Tibial nerve (tissue), 4 donors: ENCODE data around the gene DDA1. TPM values are rescaled to one million over a fixed set of nuclear protein-coding genes. Genes with fewer than 3 reads are reported as not detected.
"Not testable (repeated sequence)": the region's sequence is repeated elsewhere in the genome, so short reads cannot be mapped to it uniquely, and the experiment has no call there.

Experiments
- DNase-seq, 2 donors: peaks; one replicate each; pipeline ENCODE4 v3.0.0-alpha.2; 2019; ENCODE audit warnings: low spot score in 2 of 2
- H3K27ac ChIP-seq, 4 donors: fragments of 200-600 bp; sonication (generic) in 3 of 4; one replicate each; pipeline ENCODE4 v1.5.1; 2017 to 2019; ENCODE audit warnings: mild to moderate bottlenecking in 1 of 4
- H3K27me3 ChIP-seq, 2 donors: fragments of 200-600 bp; sonication (generic) in 1 of 2; one replicate each; pipeline versions ENCODE4 v1.5.1 to v1.6.0; 2017 to 2019
- H3K36me3 ChIP-seq, 3 donors: fragments of 200-600 bp; sonication (generic); one replicate each; pipeline ENCODE4 v1.5.1; 2018 to 2019
- H3K4me1 ChIP-seq, 4 donors: fragments of 200-600 bp; sonication (generic) in 3 of 4; one replicate each; pipeline ENCODE4 v1.5.1; 2017 to 2019
- H3K4me3 ChIP-seq, 4 donors: fragments of 200-600 bp; sonication (generic) in 3 of 4; one replicate each; pipeline ENCODE4 v1.5.1; 2017 to 2019; ENCODE audit warnings: mild to moderate bottlenecking in 1 of 4, moderate library complexity in 1 of 4
- H3K9me3 ChIP-seq, 4 donors: fragments of 200-600 bp; sonication (generic) in 3 of 4; one replicate each; pipeline ENCODE4 v1.5.1; 2017 to 2019
- CTCF ChIP-seq, 5 experiments: fragments of 200-600 bp in 3 of 5; fragments of 450-650 bp in 2 of 5; sonication (generic) in 3 of 5; IDR thresholded peaks; one replicate each; pipeline ENCODE4 v1.5.1; 2016 to 2019; ENCODE audit warnings: antibody characterized with exemption in 5 of 5, mild to moderate bottlenecking in 3 of 5, moderate library complexity in 2 of 5
- EP300 ChIP-seq, 2 donors: sonication (generic); formaldehyde crosslinking; IDR thresholded peaks; one replicate each; pipeline ENCODE4 v1.6.1; 2017; ENCODE audit warnings: antibody characterized with exemption in 2 of 2, mild to moderate bottlenecking in 1 of 2
- POLR2A ChIP-seq, 2 donors: fragments of 450-650 bp; IDR thresholded peaks; one replicate each; pipeline ENCODE4 v1.6.1; 2017; ENCODE audit warnings: antibody characterized with exemption in 2 of 2, mild to moderate bottlenecking in 2 of 2, moderate library complexity in 2 of 2
- WGBS, 2 donors: methylation state at CpG; one replicate each; pipeline ENCODE4 v1.1.5; 2018; 5-methylcytosine and 5-hydroxymethylcytosine counted together
- total RNA-seq, 4 donors: library from RNA; depleted of rRNA; stranded (reverse); fragments of >200 nt; gene quantifications; one replicate each; pipeline ENCODE4 v1.1.0, GENCODE V29; 2016

The DDA1 gene
- total RNA-seq, 4 donors from 2014 or later, result 5.7 to 14.7 (median 7.8) TPM

DNA sequence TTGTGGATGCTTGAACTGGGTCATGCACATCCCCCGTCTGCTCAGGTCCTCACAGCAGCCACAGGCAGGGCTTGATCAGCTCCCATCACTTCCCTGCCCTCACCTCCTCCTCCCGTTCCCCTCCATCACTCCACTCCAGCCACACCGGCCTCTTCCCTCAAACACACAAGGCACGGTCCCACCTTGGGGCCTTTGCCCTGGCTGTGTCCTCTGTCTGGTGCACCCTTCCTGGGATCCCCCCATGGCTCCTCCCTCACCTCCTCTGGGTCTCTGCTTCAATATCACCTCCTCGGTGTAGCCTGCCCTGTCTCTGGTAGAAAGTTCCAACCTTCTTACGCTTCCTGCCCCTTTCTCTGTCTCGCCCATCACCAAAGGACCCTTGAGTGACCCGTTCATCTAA lies 44.0 kb downstream of the DDA1 start:
- WGBS, 2 donors, result 77 to 78% methylated on average over 8 of the region's 8 CpGs
- Histone ChIP-seq H3K36me3 (no peaks in the 10 kb centered on the region), H3K4me1 (peaks cover 0 to 11% (median 2%) of the 10 kb centered on the region in 4 donors), H3K9me3 (no peaks in the 10 kb centered on the region), H3K27ac (no peak overlapping the region), H3K4me3 (no peak overlapping the region), H3K27me3 (peaks cover 0 to 17% of the 10 kb centered on the region in 2 donors)
- no peak for DNase-seq
- TF ChIP-seq EP300 (IDR thresholded peaks at IDR 0.05), result no peak
- TF ChIP-seq CTCF (IDR thresholded peaks at IDR 0.05), result no peak
- no peak for TF ChIP-seq POLR2A (IDR thresholded peaks at IDR 0.05)

DNA sequence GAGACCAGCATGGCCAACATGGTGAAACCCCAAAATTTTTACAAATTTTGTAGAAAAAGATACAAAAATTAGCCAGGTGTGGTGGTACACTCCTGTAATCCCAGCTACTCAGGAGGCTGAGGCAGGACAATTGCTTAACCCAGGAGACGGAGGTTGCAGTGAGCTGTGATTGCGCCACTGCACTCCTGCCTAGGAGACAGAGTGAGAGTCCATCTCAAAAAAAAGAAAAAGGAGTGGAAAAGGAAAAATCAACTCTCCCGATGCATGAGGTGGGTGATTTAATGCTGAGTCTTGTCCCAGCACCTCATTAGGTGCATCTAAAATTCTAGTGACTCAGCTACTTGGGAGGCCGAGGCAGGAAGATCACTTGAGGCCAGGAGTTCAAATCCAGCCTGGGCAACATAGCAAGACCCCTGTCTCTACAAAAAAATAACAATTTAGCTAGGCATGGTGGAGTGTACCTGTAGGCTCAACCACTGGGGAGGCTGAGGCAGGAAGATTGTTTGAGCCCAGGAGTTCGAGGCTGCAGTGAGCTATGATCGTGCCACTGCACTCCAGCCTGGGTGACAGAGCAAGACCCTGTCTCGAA lies 47.8 kb downstream of the DDA1 start:
- WGBS, 2 donors, result 85 to 88% methylated on average over 7 of the region's 7 CpGs
- H3K27ac ChIP-seq, result peak overlapping the region in 1 of 4 donors; percentile 38
- H3K4me3 ChIP-seq, result no peak overlapping the region
- H3K27me3 ChIP-seq, result no peaks in the 10 kb centered on the region
- H3K9me3 ChIP-seq, result no peaks in the 10 kb centered on the region
- H3K4me1 ChIP-seq, result no peaks in the 10 kb centered on the region
- DNase-seq, result no peak
- H3K36me3 ChIP-seq, result no peaks in the 10 kb centered on the region
- TF ChIP-seq EP300 (IDR thresholded peaks at IDR 0.05) (no peak), POLR2A (IDR thresholded peaks at IDR 0.05) (no peak), CTCF (IDR thresholded peaks at IDR 0.05) (no peak)

- H3K4me1 ChIP-seq, result no peaks in the 10 kb centered on the region
- 65 to 73% methylated on average over 11 of the region's 11 CpGs for WGBS, 2 donors
- DNase-seq, result no peak
- peak overlapping the region in 2 of 4 donors; percentile 19 to 38 for H3K27ac ChIP-seq
- H3K36me3 ChIP-seq, result no peaks in the 10 kb centered on the region
- TF ChIP-seq CTCF (IDR thresholded peaks at IDR 0.05) (no peak), EP300 (IDR thresholded peaks at IDR 0.05) (no peak), POLR2A (IDR thresholded peaks at IDR 0.05) (no peak)
- H3K4me3 ChIP-seq, result no peak overlapping the region
- H3K9me3 ChIP-seq, result no peaks in the 10 kb centered on the region
- no peaks in the 10 kb centered on the region for H3K27me3 ChIP-seq
Observed at GRCh38 chr19:17357724-17358123, 48.4 kb downstream of the DDA1 start.

GRCh38 chr19:17358395-17358794 lies 49.0 kb downstream of the DDA1 start:
- Histone ChIP-seq H3K36me3 (no peaks in the 10 kb centered on the region), H3K4me3 (no peak overlapping the region), H3K4me1 (no peaks in the 10 kb centered on the region), H3K27me3 (no peaks in the 10 kb centered on the region), H3K9me3 (no peaks in the 10 kb centered on the region), H3K27ac (peak overlapping the region in 2 of 4 donors; percentile 19 to 38)
- TF ChIP-seq CTCF (IDR thresholded peaks at IDR 0.05) (no peak), EP300 (IDR thresholded peaks at IDR 0.05) (peak in 1 of 2 donors; percentile 45)
- no peak for DNase-seq
- 41 to 54% methylated on average over 6 of the region's 7 CpGs for WGBS, 2 donors

DNA sequence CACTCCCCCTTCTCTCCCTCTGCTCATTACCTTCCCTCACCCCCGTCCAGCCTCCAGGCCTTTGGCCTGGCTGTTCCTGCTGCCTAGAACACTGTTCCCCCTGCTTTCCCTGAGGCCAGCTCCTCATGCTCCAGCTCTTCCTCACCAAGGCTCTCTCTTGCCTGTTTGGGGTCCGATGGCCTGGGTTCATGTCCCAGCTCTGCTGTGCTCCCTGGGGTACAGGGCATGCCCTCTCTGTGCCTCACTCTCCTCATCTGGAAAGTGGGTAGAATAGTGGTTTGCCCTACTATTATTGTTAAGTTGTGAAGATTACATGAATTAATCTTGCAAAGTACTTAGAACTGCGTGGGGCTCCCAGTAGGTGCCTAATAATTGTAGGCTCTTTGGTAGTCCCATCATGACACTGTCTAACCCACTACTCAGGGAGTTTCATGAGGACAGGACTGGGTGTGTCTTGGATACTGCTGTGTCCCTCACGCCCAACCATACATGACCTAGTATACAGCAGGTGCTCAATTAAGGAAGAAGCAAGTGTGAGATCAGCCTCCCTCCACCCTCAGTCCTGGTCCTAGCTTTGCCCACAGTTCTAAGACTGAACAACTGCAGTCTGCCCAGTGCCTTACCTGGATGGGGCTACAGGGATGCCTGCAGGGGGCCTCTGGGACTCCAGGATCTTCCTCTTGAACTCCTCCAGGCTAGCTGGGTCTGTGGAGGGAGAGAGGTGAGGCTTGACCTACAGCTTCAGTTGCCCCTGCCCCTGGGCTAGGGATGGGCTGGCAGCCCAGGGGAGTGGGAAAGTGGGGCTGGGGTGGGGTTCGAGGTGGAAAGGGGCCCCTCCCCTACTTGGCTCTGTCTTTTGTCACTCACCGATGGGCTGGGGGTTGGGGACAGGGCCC lies 50.8 kb downstream of the DDA1 start:
- Histone ChIP-seq H3K9me3 (no peaks in the 10 kb centered on the region), H3K36me3 (no peaks in the 10 kb centered on the region), H3K4me3 (no peak overlapping the region), H3K27ac (no peak overlapping the region), H3K4me1 (no peaks in the 10 kb centered on the region), H3K27me3 (no peaks in the 10 kb centered on the region)
- TF ChIP-seq POLR2A (IDR thresholded peaks at IDR 0.05) (no peak), EP300 (IDR thresholded peaks at IDR 0.05) (no peak), CTCF (IDR thresholded peaks at IDR 0.05) (no peak)
- 76 to 77% methylated on average over 6 of the region's 6 CpGs for WGBS, 2 donors
- no peak for DNase-seq

GRCh38 chr19:17363852-17364605 lies 54.7 kb downstream of the DDA1 start:
- WGBS, 2 donors, result 88 to 89% methylated on average over 20 of the region's 20 CpGs
- H3K9me3 ChIP-seq, H3K4me1 ChIP-seq, H3K27ac ChIP-seq, DNase-seq, H3K27me3 ChIP-seq, H3K4me3 ChIP-seq, H3K36me3 ChIP-seq: not testable (repeated sequence)
